DMS 273 (cell line): ENCODE results near the gene VEGFD.
"Not testable (repeated sequence)": the region's sequence is repeated elsewhere in the genome, so short reads cannot be mapped to it uniquely, and the experiment has no call there.

ENCODE experiments used
- DNase-seq: peaks from one replicate; lab custom pipeline; 2025; ENCODE audit not compliant: unreplicated experiment; lab: John Stamatoyannopoulos, UW

VEGFD gene

DNA sequence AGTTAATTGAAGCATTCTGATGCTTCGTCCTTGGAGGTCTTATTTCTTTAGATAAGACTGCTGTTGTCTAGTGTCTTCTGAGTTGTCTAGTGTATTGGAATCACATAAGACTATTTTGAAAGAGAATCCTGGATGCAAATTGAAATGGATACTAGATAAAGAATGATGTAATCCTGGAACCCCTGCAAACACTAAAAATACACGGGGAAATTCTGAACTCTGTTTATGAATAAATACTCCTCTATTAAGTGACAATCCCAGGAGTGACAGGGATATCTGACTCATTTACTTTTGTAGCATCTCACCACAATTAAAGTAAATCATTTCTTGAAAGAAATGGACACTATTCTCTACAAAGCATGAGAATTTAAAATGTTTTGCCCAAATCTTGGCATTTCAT is 69.7 kb downstream of the VEGFD start:
- DNase-seq: no peak

- no peak for DNase-seq
Observed at GRCh38 chrX:15311119-15311518, 73.1 kb downstream of the VEGFD start.

DNA sequence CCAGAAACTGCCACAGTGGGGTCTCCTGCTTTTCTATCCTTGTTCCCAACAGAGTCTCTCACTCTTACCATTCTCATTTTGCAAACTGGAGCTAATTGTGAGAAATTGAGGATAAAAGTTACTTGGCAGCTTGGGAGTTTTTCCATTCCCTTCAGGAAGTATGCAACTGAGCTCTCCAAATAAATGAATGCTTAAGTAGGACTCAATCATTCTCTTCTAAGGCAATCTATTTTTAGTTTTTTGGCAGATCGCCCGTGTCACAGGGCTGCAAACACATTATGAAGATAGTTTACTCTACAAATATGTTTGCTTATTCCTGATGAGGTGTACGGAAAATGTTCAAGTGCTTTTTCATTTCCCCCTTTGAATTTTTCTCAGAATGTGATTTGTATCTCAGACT is 74.1 kb downstream of the VEGFD start:
- DNase-seq: peak; percentile 52

GRCh38 chrX:15305899-15306298 is 78.3 kb downstream of the VEGFD start:
- not testable (repeated sequence) for DNase-seq

GRCh38 chrX:15301924-15302323 is 82.3 kb downstream of the VEGFD start:
- no peak for DNase-seq

DNA sequence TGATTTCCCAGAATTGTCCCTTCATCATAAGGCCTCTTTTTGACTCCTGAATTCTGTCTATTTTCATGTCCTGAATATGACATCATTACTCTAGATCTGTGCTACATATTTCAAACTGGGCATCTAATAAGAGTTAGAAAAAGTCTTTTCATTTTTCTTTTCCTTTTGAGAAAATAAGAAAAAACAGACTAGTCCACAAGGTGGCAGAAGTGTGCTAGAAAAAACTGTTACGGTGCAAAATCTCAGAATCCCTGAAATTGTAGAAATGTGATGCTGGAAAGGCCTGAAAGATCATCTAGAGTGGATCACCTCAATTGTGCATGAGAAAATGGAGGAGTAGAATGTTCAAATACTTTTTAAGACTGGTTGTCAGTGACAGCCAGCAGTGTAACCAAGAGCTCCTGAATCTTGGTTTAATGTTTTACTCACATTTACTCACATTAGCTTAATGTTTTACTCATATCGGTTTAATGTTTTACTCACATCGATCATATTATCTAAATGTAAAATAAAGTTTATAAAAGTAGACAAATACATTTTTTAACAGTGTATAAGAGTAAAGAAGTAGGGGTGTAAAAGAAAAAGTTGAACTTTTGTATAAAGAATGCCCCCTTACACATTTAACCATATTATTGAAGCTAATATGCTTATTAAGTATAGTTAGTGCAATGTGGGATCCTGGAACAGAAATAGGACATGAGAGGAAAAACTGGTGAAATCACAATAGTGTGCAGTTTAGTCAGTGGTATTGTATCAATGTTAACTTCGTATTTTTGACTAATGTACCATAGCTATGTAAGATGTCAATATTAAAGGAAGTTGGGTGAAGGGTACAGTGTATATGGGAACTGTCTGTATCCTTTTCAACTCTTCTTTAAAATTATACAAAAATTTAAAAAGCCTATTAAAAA is 84.0 kb downstream of the VEGFD start:
- peak; percentile 42 for DNase-seq

GRCh38 chrX:15298780-15299179 is 85.4 kb downstream of the VEGFD start:
- no peak for DNase-seq

DNA sequence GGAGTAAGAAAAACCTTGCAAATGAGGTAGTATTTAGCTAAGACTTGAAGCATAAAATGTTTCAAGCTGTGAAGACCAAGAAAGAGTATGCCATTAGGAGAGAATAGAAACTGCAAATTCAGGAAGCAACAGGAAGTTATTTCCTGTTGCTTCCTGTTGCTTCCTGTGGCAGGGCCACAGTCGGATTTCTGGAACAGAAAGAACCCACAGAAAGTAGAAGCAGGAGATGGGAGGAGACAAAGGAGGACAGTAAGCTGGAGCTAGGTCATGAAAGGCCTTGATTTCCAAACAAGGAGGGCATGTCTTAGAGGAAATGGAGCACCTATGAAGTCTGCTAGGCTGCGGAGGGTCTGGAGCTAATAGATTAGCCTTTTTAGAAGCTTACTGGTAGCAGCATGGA is 86.0 kb downstream of the VEGFD start:
- DNase-seq: no peak
